T47D (cell line): ENCODE data around the gene MAGI2.
"Not testable (repeated sequence)": the region's sequence is repeated elsewhere in the genome, so short reads cannot be mapped to it uniquely, and the experiment has no call there.

Experiments
- DNase-seq, 2 experiments: peaks; one replicate each; pipeline versions ENCODE4 v3.0.0 to v3.0.0-alpha.2; 2011 to 2012; ENCODE audit warnings: low read depth in 1 of 2, low spot score in 1 of 2
- JUND ChIP-seq: IDR thresholded peaks from 2 replicates; pipeline ENCODE4 v1.6.1; 2012; ENCODE audit warnings: low read depth
- in situ Hi-C: cut with HindIII; loops from 2 replicates; pipeline ENCODE4 v1.10.0; 2016; ENCODE audit warnings: low sequenced_read_pairs, low pct_unique_long_range_greater_than_20kb

The MAGI2 gene

GRCh38 chr7:79050603-79051002 is 402.9 kb downstream of the MAGI2 start:
- no peak for TF ChIP-seq JUND
- in situ Hi-C loops: no loop called here
- peak in 1 of 2 experiments; percentile 25 for DNase-seq

- in situ Hi-C loops: no loop called here
- DNase-seq: no peak
- no peak for TF ChIP-seq JUND
Measured at GRCh38 chr7:79046061-79046460, 407.4 kb downstream of the MAGI2 start.

GRCh38 chr7:79037001-79037400 is 416.5 kb downstream of the MAGI2 start:
- in situ Hi-C loops: no loop called here
- DNase-seq: no peak
- TF ChIP-seq JUND: no peak

GRCh38 chr7:79036356-79036755 is 417.1 kb downstream of the MAGI2 start:
- no peak for TF ChIP-seq JUND
- no peak for DNase-seq
- in situ Hi-C loops: no loop called here

- no peak for TF ChIP-seq JUND
- in situ Hi-C loops: no loop called here
- DNase-seq: no peak
Measured at GRCh38 chr7:79035858-79036257, 417.6 kb downstream of the MAGI2 start.

- in situ Hi-C loops: no loop called here
- no peak for TF ChIP-seq JUND
- DNase-seq: no peak
Measured at GRCh38 chr7:79034730-79035129, 418.7 kb downstream of the MAGI2 start.

- DNase-seq, in situ Hi-C loops: not testable (repeated sequence)
Measured at GRCh38 chr7:79019711-79020110, 433.8 kb downstream of the MAGI2 start.

- no peak for DNase-seq
- in situ Hi-C loops: no loop called here
- no peak for TF ChIP-seq JUND
Measured at GRCh38 chr7:79011921-79012320, 441.5 kb downstream of the MAGI2 start.

- in situ Hi-C loops: no loop called here
- TF ChIP-seq JUND: no peak
- DNase-seq: no peak
Measured at GRCh38 chr7:79009647-79010046, 443.8 kb downstream of the MAGI2 start.

- TF ChIP-seq JUND: no peak
- in situ Hi-C loops: no loop called here
- DNase-seq: no peak
Measured at GRCh38 chr7:79008786-79009185, 444.7 kb downstream of the MAGI2 start.

- in situ Hi-C loops: no loop called here
- TF ChIP-seq JUND: no peak
- DNase-seq: no peak
Measured at GRCh38 chr7:78996013-78996412, 457.5 kb downstream of the MAGI2 start.

GRCh38 chr7:78993341-78993740 is 460.1 kb downstream of the MAGI2 start:
- TF ChIP-seq JUND: no peak
- in situ Hi-C loops: no loop called here
- no peak for DNase-seq

- in situ Hi-C loops: no loop called here
- DNase-seq: peak in 1 of 2 experiments; percentile 53
- TF ChIP-seq JUND: no peak
Measured at GRCh38 chr7:78985509-78985908, 468.0 kb downstream of the MAGI2 start.

GRCh38 chr7:78983483-78983882 is 470.0 kb downstream of the MAGI2 start:
- in situ Hi-C loops: no loop called here
- TF ChIP-seq JUND: no peak
- no peak for DNase-seq

GRCh38 chr7:78970440-78970916 is 483.0 kb downstream of the MAGI2 start:
- in situ Hi-C loops: no loop called here
- DNase-seq: no peak
- no peak for TF ChIP-seq JUND
